PFSK-1 (cell line): ENCODE data around the gene GAPDHS.

Source experiments
- FOXP2 ChIP-seq: optimal IDR thresholded peaks from 2 replicates; pipeline ENCODE3; 2011; ENCODE audit warnings: borderline replicate concordance, control low read depth, inconsistent platforms; ENCODE audit not compliant: insufficient read depth; ENCODE audit errors: extremely low read length, extremely low read depth
- POLR2AphosphoS5 ChIP-seq: IDR thresholded peaks from 2 replicates; pipeline ENCODE4 v1.6.1; 2012; ENCODE audit warnings: low read depth, mild to moderate bottlenecking, control low read depth, low read length, moderate library complexity
- SIN3A ChIP-seq: IDR thresholded peaks from 2 replicates; pipeline ENCODE4 v1.6.1; 2012; ENCODE audit warnings: mild to moderate bottlenecking, low read length, moderate library complexity, borderline replicate concordance; ENCODE audit not compliant: insufficient read depth
- TAF1 ChIP-seq: IDR thresholded peaks from 2 replicates; pipeline ENCODE4 v1.6.1; 2012; ENCODE audit warnings: low read length, control low read depth, borderline replicate concordance; ENCODE audit not compliant: insufficient read depth
- TF ChIP-seq, protein P1 (sequence below), 2 experiments: IDR thresholded peaks; 2 replicates each; pipeline versions ENCODE4 v1.6.1 to v1.8.0; 2011 to 2012; ENCODE audit warnings: low read depth in 2 of 2, low read length in 2 of 2, control low read depth in 1 of 2, inconsistent platforms in 1 of 2, mild to moderate bottlenecking in 1 of 2, moderate library complexity in 1 of 2; ENCODE audit not compliant: insufficient read depth in 1 of 2

Gene GAPDHS

DNA sequence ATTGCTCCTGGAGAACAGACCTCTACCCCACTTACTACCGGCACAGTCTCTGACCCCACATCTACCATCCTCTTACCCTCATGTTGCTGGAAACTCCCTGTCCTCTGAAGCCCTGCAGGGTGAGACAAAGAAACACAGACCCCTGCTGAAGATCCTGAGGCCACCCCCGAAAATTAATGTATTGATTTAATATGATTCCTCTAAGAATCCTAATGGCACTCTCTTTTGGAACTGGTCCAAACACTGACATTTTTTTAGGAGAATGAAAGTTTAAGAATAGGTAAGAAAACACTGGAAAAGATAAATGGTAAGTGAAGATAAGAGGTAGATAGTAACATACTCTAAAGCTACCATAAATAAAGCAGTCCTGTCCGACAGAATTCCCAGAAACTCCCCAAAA lies 25.1 kb upstream of the GAPDHS start:
- TF ChIP-seq TAF1 = no peak
- TF ChIP-seq, protein P1, sequence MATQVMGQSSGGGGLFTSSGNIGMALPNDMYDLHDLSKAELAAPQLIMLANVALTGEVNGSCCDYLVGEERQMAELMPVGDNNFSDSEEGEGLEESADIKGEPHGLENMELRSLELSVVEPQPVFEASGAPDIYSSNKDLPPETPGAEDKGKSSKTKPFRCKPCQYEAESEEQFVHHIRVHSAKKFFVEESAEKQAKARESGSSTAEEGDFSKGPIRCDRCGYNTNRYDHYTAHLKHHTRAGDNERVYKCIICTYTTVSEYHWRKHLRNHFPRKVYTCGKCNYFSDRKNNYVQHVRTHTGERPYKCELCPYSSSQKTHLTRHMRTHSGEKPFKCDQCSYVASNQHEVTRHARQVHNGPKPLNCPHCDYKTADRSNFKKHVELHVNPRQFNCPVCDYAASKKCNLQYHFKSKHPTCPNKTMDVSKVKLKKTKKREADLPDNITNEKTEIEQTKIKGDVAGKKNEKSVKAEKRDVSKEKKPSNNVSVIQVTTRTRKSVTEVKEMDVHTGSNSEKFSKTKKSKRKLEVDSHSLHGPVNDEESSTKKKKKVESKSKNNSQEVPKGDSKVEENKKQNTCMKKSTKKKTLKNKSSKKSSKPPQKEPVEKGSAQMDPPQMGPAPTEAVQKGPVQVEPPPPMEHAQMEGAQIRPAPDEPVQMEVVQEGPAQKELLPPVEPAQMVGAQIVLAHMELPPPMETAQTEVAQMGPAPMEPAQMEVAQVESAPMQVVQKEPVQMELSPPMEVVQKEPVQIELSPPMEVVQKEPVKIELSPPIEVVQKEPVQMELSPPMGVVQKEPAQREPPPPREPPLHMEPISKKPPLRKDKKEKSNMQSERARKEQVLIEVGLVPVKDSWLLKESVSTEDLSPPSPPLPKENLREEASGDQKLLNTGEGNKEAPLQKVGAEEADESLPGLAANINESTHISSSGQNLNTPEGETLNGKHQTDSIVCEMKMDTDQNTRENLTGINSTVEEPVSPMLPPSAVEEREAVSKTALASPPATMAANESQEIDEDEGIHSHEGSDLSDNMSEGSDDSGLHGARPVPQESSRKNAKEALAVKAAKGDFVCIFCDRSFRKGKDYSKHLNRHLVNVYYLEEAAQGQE (IDR thresholded peaks at IDR 0.05; ENCODE audit: insufficient read depth in 1 of 2, low read depth in 2 of 2, low read length in 2 of 2) = no peak

DNA sequence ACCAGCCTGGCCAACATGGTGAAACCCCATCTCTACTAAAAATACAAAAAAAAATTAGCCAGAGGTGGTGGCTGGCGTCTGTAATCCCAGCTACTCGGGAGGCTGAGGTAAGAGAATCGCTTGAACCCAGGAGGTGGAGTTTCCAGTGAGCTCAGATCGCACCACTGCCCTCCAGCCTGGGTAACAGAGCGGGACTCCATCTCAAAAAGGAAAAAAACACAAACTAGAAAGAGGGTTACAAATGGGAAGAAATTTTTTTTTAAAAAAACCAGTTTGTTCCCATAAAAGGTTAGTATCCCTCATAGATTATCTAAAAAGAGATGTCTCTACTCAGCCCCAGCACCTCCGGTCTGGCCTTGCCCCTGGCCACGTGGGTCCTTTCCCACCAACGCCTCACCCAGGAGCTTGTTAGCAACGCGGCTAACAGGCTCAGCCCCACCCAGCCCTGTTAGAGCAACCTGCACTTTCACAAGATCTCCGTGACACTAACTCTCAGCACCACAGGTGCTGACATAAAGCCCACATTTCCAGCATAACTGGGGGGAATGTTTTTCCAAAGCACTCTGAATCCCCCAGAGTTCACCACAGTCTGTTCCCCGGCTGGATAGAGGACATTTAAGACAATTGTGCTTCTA lies 24.1 kb upstream of the GAPDHS start:
- TF ChIP-seq TAF1 = no peak
- TF ChIP-seq POLR2AphosphoS5 = no peak
- TF ChIP-seq SIN3A = no peak
- TF ChIP-seq FOXP2 = no peak
- TF ChIP-seq, protein P1 (IDR thresholded peaks at IDR 0.05; ENCODE audit: insufficient read depth in 1 of 2, low read depth in 2 of 2, low read length in 2 of 2) = no peak

DNA sequence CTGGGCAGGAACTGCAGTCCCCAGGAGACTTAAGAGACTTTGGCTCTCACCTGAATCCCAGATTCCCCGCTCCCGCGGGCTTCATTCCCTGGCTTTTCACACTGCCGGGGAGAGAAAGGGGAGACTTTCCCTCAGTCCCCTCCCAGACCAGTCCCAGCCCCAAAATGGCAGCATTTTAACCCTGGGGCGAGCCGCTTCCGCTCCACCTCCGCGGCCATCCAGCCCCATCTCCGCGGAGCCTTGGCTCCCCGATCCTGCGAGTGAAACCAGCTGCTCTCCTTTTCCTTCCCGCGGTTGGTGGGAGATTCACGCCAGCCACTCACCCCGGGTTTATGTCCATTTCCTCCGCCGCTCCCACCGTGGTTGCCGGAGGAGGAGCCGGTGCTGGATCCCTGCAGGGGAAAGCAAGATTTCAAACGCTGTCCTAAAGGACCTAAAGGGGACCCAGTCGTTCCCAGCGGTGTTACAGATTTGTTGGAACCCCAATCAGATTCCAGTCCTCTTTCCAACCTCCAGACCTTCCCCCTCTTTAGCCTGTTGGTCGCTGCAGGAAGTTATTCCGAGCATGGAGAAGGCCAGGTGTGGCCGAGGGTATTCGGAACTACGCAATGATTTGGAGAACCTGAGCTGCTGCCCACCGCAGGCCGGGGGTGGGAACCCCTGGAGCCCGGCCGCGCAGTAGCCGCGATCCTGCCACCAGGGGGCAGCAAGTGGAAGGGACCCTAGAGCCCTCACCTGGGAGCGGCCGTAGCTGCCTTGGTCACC lies 23.2 kb upstream of the GAPDHS start:
- TF ChIP-seq POLR2AphosphoS5 (no peak), SIN3A (no peak), TAF1 (no peak), FOXP2 (no peak)
- TF ChIP-seq, protein P1 (IDR thresholded peaks at IDR 0.05; ENCODE audit: insufficient read depth in 1 of 2, low read depth in 2 of 2, low read length in 2 of 2) = no peak

DNA sequence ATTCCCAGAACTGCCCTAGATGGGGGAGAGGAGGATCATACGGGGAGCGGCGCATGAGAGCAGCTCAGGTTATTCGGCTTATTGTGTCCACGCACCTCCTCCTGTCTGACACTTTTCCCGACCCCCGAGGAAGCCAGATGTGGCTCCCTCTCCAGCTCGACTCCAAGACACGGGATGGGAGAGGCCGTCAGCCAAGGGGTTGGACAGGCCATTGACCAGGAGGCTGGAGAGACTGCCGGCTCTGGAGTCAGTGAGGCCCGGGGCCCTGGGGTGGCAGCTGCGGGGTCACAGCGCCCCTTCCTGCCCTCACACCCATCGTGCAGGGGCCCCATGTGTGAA lies 22.7 kb upstream of the GAPDHS start:
- TF ChIP-seq SIN3A (no peak), FOXP2 (no peak), TAF1 (no peak), POLR2AphosphoS5 (no peak)
- TF ChIP-seq, protein P1 (IDR thresholded peaks at IDR 0.05; ENCODE audit: insufficient read depth in 1 of 2, low read depth in 2 of 2, low read length in 2 of 2) = no peak

DNA sequence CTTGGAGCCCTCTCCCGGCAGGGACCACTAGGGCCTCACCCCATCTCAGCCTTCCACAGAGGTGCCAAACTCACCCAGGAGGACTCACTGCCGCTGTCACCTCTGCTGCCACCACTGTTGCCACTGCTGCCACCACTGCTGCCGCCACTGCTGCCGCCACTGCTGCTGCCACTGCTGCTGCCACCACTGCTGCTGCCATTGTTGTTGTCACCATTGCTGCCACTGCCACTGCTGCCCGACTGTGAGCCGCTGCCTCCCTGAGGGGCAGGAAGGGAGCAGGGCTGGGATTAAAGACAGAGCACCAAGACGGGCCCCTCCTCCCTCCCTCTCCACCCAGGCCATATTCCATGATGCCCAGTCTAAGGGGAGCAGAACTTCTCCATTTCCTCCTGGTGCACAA lies 21.9 kb upstream of the GAPDHS start:
- TF ChIP-seq SIN3A = no peak
- no peak for TF ChIP-seq TAF1
- TF ChIP-seq, protein P1 (IDR thresholded peaks at IDR 0.05; ENCODE audit: insufficient read depth in 1 of 2, low read depth in 2 of 2, low read length in 2 of 2) = no peak
- TF ChIP-seq POLR2AphosphoS5 = no peak
- TF ChIP-seq FOXP2 = no peak
